Measurements from ENCODE around the gene GTF2IRD1. TPM values are rescaled to one million over a fixed set of nuclear protein-coding genes. Genes with fewer than 3 reads are reported as not detected.

The GTF2IRD1 gene
- polyA plus RNA-seq, 1 of the 3 experiments (the other 2 are of a cell fraction), result 26.4 TPM

DNA sequence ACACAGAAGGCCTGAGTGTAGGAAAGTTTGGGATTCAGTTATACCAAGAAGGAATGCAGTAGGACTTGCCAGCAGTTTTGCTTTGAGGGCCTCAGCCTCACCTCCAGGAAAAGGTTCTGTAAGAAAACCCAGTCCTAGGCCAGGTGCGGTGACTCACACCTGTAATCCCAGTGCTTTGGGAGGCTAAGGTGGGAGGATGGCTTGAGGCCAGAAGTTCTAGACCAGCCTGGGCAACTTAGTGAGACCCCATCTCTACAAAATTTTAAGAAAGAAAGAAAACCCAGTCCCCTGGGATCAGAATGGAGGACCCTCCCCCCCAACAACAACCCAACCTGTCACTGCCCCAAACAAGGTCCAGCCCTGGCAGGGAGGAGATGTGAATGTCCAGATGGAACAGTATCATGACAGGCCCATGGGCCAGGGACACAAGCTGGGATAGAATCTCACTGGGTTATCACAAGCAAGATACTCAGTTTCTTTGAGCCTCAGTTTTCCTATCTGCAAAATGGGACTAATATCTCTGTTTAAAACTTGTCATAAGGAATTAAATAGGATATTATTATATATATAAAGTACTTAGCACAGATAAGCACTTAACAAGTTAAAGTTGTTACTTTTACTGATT is 68.7 kb downstream of the GTF2IRD1 start:
- Histone ChIP-seq H3K4me1 (ENCODE audit: control insufficient read depth in 1 of 2, insufficient read depth in 2 of 2, low read depth in 1 of 2, low read length in 1 of 2) (no peaks in the 10 kb centered on the region; a peak in 1 of 4 replicates), H3K27ac (ENCODE audit: low read depth in 2 of 2, low read length in 1 of 2) (no peak overlapping the region), H3K4me3 (ENCODE audit: low read depth in 2 of 2, low read length in 1 of 2) (no peak overlapping the region), H3K4me2 (no peak overlapping the region), H3K36me3 (replicated peaks in 1 of 2; ENCODE audit: control insufficient read depth in 1 of 2, insufficient read depth in 2 of 2, low read length in 1 of 2) (peaks cover 18 to 32% of the 10 kb centered on the region in 2 experiments), H3K9me3 (no peaks in the 10 kb centered on the region), H3K27me3 (ENCODE audit: insufficient read depth) (no peaks in the 10 kb centered on the region), H3K79me2 (ENCODE audit: insufficient read depth) (no peaks in the 10 kb centered on the region), H3K9me2 (no peaks in the 10 kb centered on the region), H4K20me1 (ENCODE audit: insufficient read depth) (no peaks in the 10 kb centered on the region), H3K9ac (no peak overlapping the region), H3F3A (replicated peaks; ENCODE audit: insufficient read depth) (no peaks in the 10 kb centered on the region), H2AFZ (ENCODE audit: low read depth) (no peak overlapping the region)
- 100% methylated on average over 1 of the region's 1 CpG for WGBS (ENCODE audit: low lambda C conversion rate)
- POLR2A ChIA-PET, result no interaction called here
- CTCF ChIA-PET, result interaction anchor here (1.0 kb wide), 1 partner anchor 17 kb away, joined by 4 read pairs; no protein-coding TSS in a partner anchor
- no peak for DNase-seq
- no peak for TF ChIP-seq USF2 (IDR thresholded peaks at IDR 0.05; ENCODE audit: borderline replicate concordance, low read depth, low read length)
- no peak for TF ChIP-seq ZBTB33 (IDR thresholded peaks at IDR 0.05; ENCODE audit: borderline replicate concordance, low read depth)
- no peak for TF ChIP-seq GATA2 (CRISPR knock-in tag; IDR thresholded peaks at IDR 0.05)
- TF ChIP-seq, protein P1, sequence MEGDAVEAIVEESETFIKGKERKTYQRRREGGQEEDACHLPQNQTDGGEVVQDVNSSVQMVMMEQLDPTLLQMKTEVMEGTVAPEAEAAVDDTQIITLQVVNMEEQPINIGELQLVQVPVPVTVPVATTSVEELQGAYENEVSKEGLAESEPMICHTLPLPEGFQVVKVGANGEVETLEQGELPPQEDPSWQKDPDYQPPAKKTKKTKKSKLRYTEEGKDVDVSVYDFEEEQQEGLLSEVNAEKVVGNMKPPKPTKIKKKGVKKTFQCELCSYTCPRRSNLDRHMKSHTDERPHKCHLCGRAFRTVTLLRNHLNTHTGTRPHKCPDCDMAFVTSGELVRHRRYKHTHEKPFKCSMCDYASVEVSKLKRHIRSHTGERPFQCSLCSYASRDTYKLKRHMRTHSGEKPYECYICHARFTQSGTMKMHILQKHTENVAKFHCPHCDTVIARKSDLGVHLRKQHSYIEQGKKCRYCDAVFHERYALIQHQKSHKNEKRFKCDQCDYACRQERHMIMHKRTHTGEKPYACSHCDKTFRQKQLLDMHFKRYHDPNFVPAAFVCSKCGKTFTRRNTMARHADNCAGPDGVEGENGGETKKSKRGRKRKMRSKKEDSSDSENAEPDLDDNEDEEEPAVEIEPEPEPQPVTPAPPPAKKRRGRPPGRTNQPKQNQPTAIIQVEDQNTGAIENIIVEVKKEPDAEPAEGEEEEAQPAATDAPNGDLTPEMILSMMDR (IDR thresholded peaks at IDR 0.05), result no peak
- TF ChIP-seq RFX5 (IDR thresholded peaks at IDR 0.05; ENCODE audit: low read length), result no peak
- no peak for TF ChIP-seq MXI1 (IDR thresholded peaks at IDR 0.05; ENCODE audit: low read depth, low read length)
- no peak for TF ChIP-seq TCF12 (IDR thresholded peaks at IDR 0.05)
- no peak for TF ChIP-seq REST (IDR thresholded peaks at IDR 0.05; ENCODE audit: low read depth, low read length)
- TF ChIP-seq ELF1 (IDR thresholded peaks at IDR 0.05), result no peak
- TF ChIP-seq TAF1 (IDR thresholded peaks at IDR 0.05; ENCODE audit: borderline replicate concordance, low read depth, low read length), result no peak
- TF ChIP-seq POLR2AphosphoS5 (IDR thresholded peaks at IDR 0.05; ENCODE audit: low read depth, low read length), result no peak
- no peak for TF ChIP-seq USF1 (IDR thresholded peaks at IDR 0.05; ENCODE audit: borderline replicate concordance, low read depth)
- TF ChIP-seq EZH2phosphoT487 (IDR thresholded peaks at IDR 0.05; ENCODE audit: borderline replicate concordance, low read depth), result no peak
- no peak for TF ChIP-seq MEF2A (IDR thresholded peaks at IDR 0.05; ENCODE audit: borderline replicate concordance, low read depth)
- no peak for TF ChIP-seq RXRA (IDR thresholded peaks at IDR 0.05; ENCODE audit: borderline replicate concordance, low read depth)
- TF ChIP-seq FOXJ3 (CRISPR knock-in tag; IDR thresholded peaks at IDR 0.05), result no peak
